RWPE1 (cell line): Measurements from ENCODE around the gene PERM1.
A peak's percentile ranks its signal among the peaks of the same experiment; 100 is the strongest.

ENCODE experiments used
- CTCF ChIA-PET: fragments of 350-600 bp; sonication (Branson Sonifier 250); formaldehyde crosslinking; extraction: SDS; loops from one replicate; lab custom pipeline; 2021; lab: Yijun Ruan, JAX
- POLR2A ChIA-PET: fragments of 400-600 bp; formaldehyde crosslinking; extraction: SDS; loops from one replicate; lab custom pipeline; 2020; ENCODE audit warnings: antibody characterized with exemption; ENCODE audit not compliant: low non-redundant PET; lab: Yijun Ruan, JAX
- DNase-seq: peaks from one replicate; pipeline ENCODE4 v3.0.0; 2012; ENCODE audit warnings: low spot score
- H3K27ac ChIP-seq: fragments of 450-650 bp; 2 replicates; pipeline ENCODE4 v1.5.1; 2017
- CTCF ChIP-seq: fragments of 450-650 bp; conservative IDR thresholded peaks from 2 replicates; pipeline ENCODE4 v1.5.1; 2017; ENCODE audit warnings: low read depth, mild to moderate bottlenecking

Gene PERM1

DNA sequence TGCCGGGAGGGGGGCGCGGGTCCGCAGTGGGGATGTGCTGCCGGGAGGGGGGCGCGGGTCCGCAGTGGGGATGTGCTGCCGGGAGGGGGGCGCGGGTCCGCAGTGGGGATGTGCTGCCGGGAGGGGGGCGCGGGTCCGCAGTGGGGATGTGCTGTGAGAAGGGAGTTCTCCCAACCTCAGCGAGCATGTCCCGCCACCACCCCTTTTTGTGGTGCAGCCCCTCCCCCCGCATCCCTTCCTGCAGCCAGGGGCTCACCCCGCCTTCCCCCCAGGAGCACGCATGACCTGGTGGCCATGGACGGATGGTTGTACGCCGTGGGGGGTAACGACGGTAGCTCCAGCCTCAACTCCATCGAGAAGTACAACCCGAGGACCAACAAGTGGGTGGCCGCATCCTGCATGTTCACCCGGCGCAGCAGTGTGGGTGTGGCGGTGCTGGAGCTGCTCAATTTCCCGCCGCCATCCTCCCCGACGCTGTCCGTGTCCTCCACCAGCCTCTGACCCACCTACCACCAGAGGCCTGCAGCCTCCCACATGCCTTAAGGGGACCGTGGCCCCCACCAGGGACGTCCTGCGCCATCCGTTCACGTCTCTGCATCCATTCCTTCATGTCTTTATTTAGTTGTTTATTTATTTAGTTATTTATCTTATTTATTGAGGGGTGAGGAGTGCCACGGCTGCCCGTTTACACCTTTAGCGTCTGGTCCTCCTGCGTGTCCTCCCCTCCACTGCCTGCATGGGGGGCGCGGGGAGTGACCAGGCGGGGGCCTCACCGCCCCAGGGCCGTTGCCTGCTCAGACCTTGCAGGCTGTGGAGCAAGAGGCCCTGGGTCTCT lies 17.0 kb downstream of the PERM1 start:
- CTCF ChIA-PET = interaction anchor here (0.7 kb wide), 1 partner anchor 217 kb away, joined by 3 read pairs; no protein-coding TSS in a partner anchor
- DNase-seq = no peak
- POLR2A ChIA-PET = no interaction called here
- H3K27ac ChIP-seq = peak overlapping the region; percentile 94
- TF ChIP-seq CTCF = no peak

DNA sequence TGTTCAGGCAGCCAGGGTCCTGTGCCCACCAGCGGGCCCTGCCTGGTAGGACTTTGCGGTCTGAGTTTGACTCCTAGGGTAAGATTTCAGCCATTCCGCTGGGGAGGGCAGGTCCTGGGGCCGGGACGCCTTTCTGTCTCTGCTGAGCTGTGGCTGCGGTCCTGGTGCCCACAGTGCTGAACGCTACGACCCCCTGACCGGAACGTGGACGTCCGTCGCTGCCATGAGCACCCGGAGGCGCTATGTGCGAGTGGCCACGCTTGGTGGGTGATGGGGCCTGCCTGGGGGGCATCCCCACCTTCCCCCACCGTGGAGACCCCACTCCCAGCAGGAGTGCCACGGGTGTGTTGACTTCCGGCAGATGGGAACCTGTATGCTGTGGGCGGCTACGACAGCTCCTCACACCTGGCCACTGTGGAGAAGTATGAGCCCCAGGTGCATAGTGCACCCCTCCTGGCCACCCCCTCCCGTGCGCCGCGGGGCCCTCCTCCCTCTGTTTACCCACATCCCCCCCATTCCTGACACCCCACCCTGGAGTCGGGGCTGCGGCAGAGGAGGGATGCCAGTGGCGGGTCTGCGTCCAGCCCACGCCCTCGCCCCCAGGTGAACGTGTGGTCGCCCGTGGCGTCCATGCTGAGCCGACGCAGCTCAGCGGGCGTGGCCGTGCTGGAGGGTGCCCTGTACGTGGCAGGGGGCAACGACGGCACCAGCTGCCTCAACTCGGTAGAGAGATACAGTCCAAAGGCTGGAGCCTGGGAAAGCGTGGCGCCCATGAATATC lies 18.0 kb downstream of the PERM1 start:
- ChIA-PET CTCF (no interaction called here), POLR2A (no interaction called here)
- no peak for TF ChIP-seq CTCF
- DNase-seq = no peak
- H3K27ac ChIP-seq = peak overlapping the region; percentile 25

GRCh38 chr1:963301-963651 lies 18.6 kb downstream of the PERM1 start:
- TF ChIP-seq CTCF = no peak
- peak overlapping the region; percentile 25 for H3K27ac ChIP-seq
- ChIA-PET POLR2A (no interaction called here), CTCF (no interaction called here)
- no peak for DNase-seq

- ChIA-PET POLR2A (no interaction called here), CTCF (no interaction called here)
- no peak for TF ChIP-seq CTCF
- peak overlapping the region; percentile 25 for H3K27ac ChIP-seq
- no peak for DNase-seq
Observed at GRCh38 chr1:962381-963300, 19.3 kb downstream of the PERM1 start.

- no peak for DNase-seq
- no peak for TF ChIP-seq CTCF
- CTCF ChIA-PET = interaction anchor here (0.7 kb wide), 1 partner anchor 15 kb away, joined by 3 read pairs; no protein-coding TSS in a partner anchor
- H3K27ac ChIP-seq = peak overlapping the region; percentile 69
- POLR2A ChIA-PET = no interaction called here
Observed at GRCh38 chr1:961132-961669, 20.7 kb downstream of the PERM1 start.
